ENCODE data around the gene AXIN1.

- TF ChIP-seq CTCF (conservative IDR thresholded peaks at IDR 0.05 in 1 of 2, IDR thresholded peaks at IDR 0.05 in 1 of 2; ENCODE audit: low read depth in 1 of 2, low read length in 2 of 2) (no peak), EZH2 (IDR thresholded peaks at IDR 0.05; ENCODE audit: low read length, missing control alignments) (no peak)
These were observed 46.2 kb upstream of the AXIN1 start for GRCh38 chr16:398561-399339.
